ENCODE measurements around the gene AKAP7.

The AKAP7 gene

DNA sequence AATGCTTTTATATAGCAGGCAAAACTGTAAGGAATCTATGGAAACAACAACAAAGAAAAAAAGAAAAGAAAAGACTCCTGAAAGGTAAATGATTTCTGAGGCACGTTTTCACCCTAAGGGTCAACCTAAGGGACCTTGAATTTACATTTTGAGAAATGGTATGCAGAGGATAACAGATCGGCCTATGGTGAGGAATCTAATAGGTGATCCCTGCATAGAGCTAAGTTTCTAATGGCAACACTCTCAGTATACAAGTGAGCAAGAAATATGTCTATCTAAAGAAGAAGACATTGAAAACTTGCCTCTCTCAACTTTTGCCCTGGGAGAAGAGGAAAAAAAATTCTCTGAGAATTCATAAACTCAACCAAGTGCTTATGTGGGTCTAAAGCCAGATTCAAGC, 18.9 kb upstream of the AKAP7 start:
- H3K36me3 ChIP-seq (ENCODE audit: control insufficient read depth, insufficient read depth, low read length): no peaks in the 10 kb centered on the region
- H3K4me1 ChIP-seq (ENCODE audit: control insufficient read depth, insufficient read depth, low read length): no peaks in the 10 kb centered on the region
- no peak overlapping the region for H3K9ac ChIP-seq (ENCODE audit: low read length)
- no peak overlapping the region for H3K27ac ChIP-seq (ENCODE audit: low read depth, low read length)
- H3K27me3 ChIP-seq (ENCODE audit: control insufficient read depth, insufficient read depth, low read length): no peaks in the 10 kb centered on the region
- no peaks in the 10 kb centered on the region for H3K9me3 ChIP-seq (ENCODE audit: control insufficient read depth, insufficient read depth, low read depth, low read length)
- H3K4me3 ChIP-seq (ENCODE audit: low read depth, low read length): no peak overlapping the region

DNA sequence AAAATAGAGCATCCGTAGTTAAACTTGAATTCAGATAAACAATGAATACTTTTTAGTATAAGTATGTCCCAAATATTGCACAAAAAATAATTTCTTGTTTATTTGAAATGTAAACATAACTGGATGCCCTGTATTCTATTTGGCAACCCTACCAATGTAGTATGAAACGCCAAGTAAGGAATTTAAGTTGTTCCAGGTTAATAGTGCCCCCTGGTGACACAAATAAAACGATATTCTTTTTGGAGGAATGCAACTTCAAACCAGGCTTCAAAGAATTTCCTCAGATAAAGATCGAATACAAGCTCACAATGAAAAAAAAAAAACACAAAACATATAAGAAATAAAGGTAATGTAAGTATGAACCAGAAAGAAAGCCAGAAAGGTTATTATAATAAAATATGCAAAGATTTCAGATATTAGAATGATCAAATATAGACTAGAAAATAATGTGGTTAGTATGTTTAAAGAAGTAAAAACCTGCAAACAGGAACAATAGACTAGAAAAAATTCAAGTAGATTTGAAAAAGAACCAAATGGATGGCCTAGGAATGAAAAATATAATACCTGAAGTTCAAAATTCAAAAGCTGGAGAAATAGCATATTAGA, 18.4 kb upstream of the AKAP7 start:
- H3K4me3 ChIP-seq (ENCODE audit: low read depth, low read length): no peak overlapping the region
- H3K27me3 ChIP-seq (ENCODE audit: control insufficient read depth, insufficient read depth, low read length): no peaks in the 10 kb centered on the region
- no peaks in the 10 kb centered on the region for H3K4me1 ChIP-seq (ENCODE audit: control insufficient read depth, insufficient read depth, low read length)
- no peak overlapping the region for H3K9ac ChIP-seq (ENCODE audit: low read length)
- no peaks in the 10 kb centered on the region for H3K9me3 ChIP-seq (ENCODE audit: control insufficient read depth, insufficient read depth, low read depth, low read length)
- no peaks in the 10 kb centered on the region for H3K36me3 ChIP-seq (ENCODE audit: control insufficient read depth, insufficient read depth, low read length)
- H3K27ac ChIP-seq (ENCODE audit: low read depth, low read length): no peak overlapping the region

DNA sequence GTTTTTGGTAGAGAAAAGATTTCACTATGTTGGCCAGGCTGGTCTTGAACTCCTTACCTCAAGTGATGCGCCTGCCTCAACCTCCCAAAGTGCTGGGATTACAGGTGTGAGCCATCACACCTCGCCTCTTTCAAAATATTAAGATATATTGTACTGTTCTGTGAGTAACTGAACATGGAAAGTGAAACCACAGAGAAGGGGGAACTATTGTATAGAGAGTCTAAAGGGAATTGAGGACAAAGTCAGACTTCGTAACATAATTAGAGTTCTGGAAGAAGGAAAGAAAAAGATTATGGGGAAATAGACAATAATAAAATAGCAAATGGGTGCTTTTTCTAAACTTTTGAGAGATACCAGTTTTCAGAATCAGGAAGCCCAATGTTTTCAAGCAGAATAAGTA, 17.4 kb upstream of the AKAP7 start:
- H3K9ac ChIP-seq (ENCODE audit: low read length): no peak overlapping the region
- no peak overlapping the region for H3K4me3 ChIP-seq (ENCODE audit: low read depth, low read length)
- H3K27ac ChIP-seq (ENCODE audit: low read depth, low read length): no peak overlapping the region
- H3K36me3 ChIP-seq (ENCODE audit: control insufficient read depth, insufficient read depth, low read length): no peaks in the 10 kb centered on the region
- H3K9me3 ChIP-seq (ENCODE audit: control insufficient read depth, insufficient read depth, low read depth, low read length): no peaks in the 10 kb centered on the region
- no peaks in the 10 kb centered on the region for H3K27me3 ChIP-seq (ENCODE audit: control insufficient read depth, insufficient read depth, low read length)
- H3K4me1 ChIP-seq (ENCODE audit: control insufficient read depth, insufficient read depth, low read length): no peaks in the 10 kb centered on the region

DNA sequence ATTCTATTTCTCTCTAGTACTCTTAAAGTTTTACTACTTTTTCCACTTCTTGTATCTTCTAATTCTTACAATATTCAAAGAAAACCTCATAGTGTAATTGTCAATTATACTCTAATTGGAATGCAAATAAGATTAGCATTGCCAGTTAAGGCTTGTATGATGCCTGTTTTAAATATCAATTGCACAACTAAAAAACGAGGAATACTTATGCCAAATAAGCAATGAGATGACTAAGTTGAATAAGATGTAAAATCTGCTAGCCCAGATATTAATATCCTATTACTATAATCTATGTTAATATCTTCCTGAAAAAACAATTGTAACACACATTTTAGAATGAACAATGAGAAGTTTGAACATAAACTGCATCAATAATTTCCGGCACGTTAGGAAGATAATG, 13.3 kb upstream of the AKAP7 start:
- no peaks in the 10 kb centered on the region for H3K27me3 ChIP-seq (ENCODE audit: control insufficient read depth, insufficient read depth, low read length)
- no peak overlapping the region for H3K9ac ChIP-seq (ENCODE audit: low read length)
- H3K36me3 ChIP-seq (ENCODE audit: control insufficient read depth, insufficient read depth, low read length): no peaks in the 10 kb centered on the region
- no peaks in the 10 kb centered on the region for H3K4me1 ChIP-seq (ENCODE audit: control insufficient read depth, insufficient read depth, low read length)
- no peak overlapping the region for H3K4me3 ChIP-seq (ENCODE audit: low read depth, low read length)
- H3K27ac ChIP-seq (ENCODE audit: low read depth, low read length): no peak overlapping the region
- H3K9me3 ChIP-seq (ENCODE audit: control insufficient read depth, insufficient read depth, low read depth, low read length): no peaks in the 10 kb centered on the region

DNA sequence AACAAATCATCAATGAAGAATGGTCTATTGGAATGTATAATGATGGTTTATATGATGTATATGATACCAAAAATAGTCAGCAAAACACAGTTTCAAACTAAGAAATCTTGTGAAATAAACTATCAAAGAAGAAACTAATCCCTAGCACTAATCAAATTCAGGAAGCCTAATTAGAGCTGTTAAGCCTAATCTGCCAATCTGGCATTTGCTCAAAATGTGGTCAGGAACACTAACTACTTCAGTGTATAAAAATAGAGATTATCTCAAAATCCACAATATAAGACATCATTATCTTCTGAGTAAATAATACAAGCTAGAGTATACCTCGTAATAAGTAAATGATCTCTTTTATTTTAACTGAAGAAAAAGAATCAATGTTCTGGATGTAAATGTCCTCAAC, 12.8 kb upstream of the AKAP7 start:
- Histone ChIP-seq H3K4me3 (ENCODE audit: low read depth, low read length) (no peak overlapping the region), H3K27ac (ENCODE audit: low read depth, low read length) (no peak overlapping the region), H3K9ac (ENCODE audit: low read length) (no peak overlapping the region), H3K4me1 (ENCODE audit: control insufficient read depth, insufficient read depth, low read length) (no peaks in the 10 kb centered on the region), H3K36me3 (ENCODE audit: control insufficient read depth, insufficient read depth, low read length) (no peaks in the 10 kb centered on the region), H3K9me3 (ENCODE audit: control insufficient read depth, insufficient read depth, low read depth, low read length) (no peaks in the 10 kb centered on the region), H3K27me3 (ENCODE audit: control insufficient read depth, insufficient read depth, low read length) (no peaks in the 10 kb centered on the region)

DNA sequence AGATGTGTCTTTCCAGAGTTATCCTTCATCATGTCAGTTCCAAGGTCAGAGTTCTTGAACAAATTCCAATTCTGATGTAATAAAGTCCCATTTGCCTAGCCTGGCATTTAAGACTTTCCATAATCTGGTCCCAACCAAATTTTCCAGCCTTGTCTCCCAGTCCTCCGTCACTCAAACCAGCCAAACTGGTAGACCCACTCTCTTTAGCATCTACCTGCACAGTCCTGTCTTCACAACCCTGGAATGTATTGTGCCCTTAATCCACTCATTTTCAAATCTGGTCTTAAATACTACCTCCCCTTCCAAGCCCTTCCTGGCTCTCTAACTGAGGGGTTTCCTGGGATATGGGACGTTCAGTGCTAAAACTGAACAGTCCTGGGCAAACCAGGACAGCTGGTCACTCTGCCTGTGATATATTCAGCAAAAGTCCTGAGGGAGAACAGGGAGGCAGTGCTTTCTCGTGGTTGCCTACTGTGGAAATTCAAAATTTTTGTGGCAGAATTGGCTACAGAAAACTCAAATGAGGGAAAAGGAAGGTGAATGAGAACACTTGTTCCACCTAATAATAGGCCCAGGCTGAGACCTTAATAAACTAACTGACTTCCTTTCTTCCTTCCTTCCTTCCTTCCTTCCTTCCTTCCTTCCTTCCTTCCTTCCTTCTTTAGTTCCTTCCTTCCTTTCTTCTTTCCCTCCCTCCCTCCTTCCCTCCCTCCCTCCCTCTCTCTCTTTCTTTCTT, 10.8 kb upstream of the AKAP7 start:
- Histone ChIP-seq H3K4me1 (ENCODE audit: control insufficient read depth, insufficient read depth, low read length) (no peaks in the 10 kb centered on the region), H3K9ac (ENCODE audit: low read length) (no peak overlapping the region), H3K36me3 (ENCODE audit: control insufficient read depth, insufficient read depth, low read length) (no peaks in the 10 kb centered on the region), H3K27me3 (ENCODE audit: control insufficient read depth, insufficient read depth, low read length) (no peaks in the 10 kb centered on the region), H3K4me3 (ENCODE audit: low read depth, low read length) (no peak overlapping the region), H3K27ac (ENCODE audit: low read depth, low read length) (no peak overlapping the region), H3K9me3 (ENCODE audit: control insufficient read depth, insufficient read depth, low read depth, low read length) (no peaks in the 10 kb centered on the region)

DNA sequence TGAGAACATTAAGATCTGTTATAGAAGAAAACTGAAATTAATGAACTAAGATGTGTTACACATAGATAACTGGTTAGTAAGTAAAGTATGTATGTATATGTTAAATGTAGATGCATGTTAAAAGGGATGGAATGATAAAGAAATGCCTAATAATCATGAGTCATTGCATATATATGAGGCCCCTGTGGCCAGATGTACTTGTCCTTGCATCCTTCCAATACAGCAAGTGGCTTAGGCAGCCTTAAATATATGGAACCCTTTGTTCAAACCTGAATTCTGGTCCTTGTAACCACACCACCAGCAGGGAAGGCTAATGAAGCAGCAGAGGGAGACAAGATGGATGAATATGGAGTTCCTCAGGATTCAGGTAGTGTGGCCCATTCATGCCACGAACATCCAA, 9.8 kb upstream of the AKAP7 start:
- Histone ChIP-seq H3K27me3 (ENCODE audit: control insufficient read depth, insufficient read depth, low read length) (no peaks in the 10 kb centered on the region), H3K27ac (ENCODE audit: low read depth, low read length) (no peak overlapping the region), H3K9ac (ENCODE audit: low read length) (no peak overlapping the region)

DNA sequence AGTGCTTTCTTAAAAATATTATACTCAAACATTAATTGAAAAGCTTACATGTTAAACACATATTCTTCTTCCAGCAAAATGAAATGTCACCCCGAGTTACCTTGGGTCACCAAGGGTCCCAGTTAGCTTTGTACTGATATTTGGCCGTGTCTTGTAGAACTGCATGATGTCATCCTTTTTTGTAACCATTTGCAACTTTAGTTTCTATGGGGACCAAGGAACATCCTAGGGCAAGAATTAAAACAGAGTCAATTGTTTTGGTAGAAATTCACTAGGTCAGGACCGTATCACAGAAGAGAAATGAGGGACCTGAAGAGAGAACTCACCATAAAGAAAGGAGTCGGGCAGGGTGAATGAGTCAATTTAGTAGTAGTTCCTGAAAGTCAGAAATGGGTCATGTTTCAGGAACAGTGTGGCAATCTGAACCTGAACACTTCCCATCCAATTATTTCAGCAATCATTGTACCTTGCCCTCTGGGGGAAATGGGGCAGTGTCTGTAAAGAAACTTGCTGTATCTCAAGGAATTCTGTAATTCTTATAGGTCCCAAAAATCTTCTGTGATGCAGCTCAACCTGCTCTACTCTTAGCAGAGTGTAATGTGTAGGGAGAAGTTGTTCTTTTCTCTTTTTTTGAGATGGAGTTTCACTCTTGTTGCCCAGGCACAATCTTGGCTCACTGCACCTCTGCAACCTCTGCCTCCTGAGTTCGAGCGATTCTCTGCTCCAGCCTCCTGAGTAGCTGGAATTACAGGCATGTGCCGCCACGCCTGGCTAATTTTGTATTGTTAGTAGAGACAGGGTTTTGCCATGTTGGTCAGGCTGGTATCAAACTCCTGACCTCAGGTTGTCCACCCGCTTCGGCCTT, 5.3 kb upstream of the AKAP7 start:
- Histone ChIP-seq H3K9ac (ENCODE audit: low read length) (no peak overlapping the region), H3K4me1 (ENCODE audit: control insufficient read depth, insufficient read depth, low read length) (peaks cover 6% of the 10 kb centered on the region), H3K36me3 (ENCODE audit: control insufficient read depth, insufficient read depth, low read length) (no peaks in the 10 kb centered on the region), H3K27me3 (ENCODE audit: control insufficient read depth, insufficient read depth, low read length) (peaks cover 6% of the 10 kb centered on the region; the same call in 1 of the 2 replicates), H3K4me3 (ENCODE audit: low read depth, low read length) (no peak overlapping the region), H3K9me3 (ENCODE audit: control insufficient read depth, insufficient read depth, low read depth, low read length) (no peaks in the 10 kb centered on the region), H3K27ac (ENCODE audit: low read depth, low read length) (no peak overlapping the region)

More for the DNA sequence above, 9.8 kb upstream of the AKAP7 start:
- Histone ChIP-seq H3K4me1 (ENCODE audit: control insufficient read depth, insufficient read depth, low read length) (no peaks in the 10 kb centered on the region), H3K4me3 (ENCODE audit: low read depth, low read length) (no peak overlapping the region), H3K9me3 (ENCODE audit: control insufficient read depth, insufficient read depth, low read depth, low read length) (no peaks in the 10 kb centered on the region), H3K36me3 (ENCODE audit: control insufficient read depth, insufficient read depth, low read length) (no peaks in the 10 kb centered on the region)

DNA sequence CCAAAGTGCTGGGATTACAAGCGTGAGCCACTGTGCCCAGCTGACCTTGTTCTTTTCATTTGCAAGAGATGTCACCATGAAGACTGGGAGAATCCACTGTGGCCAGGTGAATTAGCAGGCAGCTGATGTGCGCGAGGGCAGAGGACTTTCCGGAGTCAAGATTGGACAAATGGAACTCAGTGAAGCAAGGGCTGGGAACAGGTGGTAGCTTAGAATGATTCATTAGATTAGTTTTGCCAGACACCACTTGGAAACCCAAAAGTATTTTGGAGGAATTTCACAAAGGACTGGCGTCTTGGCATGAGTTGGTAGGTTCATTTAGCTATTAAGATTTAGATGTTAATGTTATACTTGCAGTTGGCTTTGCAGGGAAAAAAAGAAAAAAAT, 4.7 kb upstream of the AKAP7 start:
- Histone ChIP-seq H3K9ac (ENCODE audit: low read length) (no peak overlapping the region), H3K4me1 (ENCODE audit: control insufficient read depth, insufficient read depth, low read length) (peaks cover 7% of the 10 kb centered on the region), H3K27ac (ENCODE audit: low read depth, low read length) (no peak overlapping the region), H3K36me3 (ENCODE audit: control insufficient read depth, insufficient read depth, low read length) (no peaks in the 10 kb centered on the region), H3K4me3 (ENCODE audit: low read depth, low read length) (no peak overlapping the region), H3K9me3 (ENCODE audit: control insufficient read depth, insufficient read depth, low read depth, low read length) (no peaks in the 10 kb centered on the region), H3K27me3 (ENCODE audit: control insufficient read depth, insufficient read depth, low read length) (peaks cover 6% of the 10 kb centered on the region; the same call in 1 of the 2 replicates)

DNA sequence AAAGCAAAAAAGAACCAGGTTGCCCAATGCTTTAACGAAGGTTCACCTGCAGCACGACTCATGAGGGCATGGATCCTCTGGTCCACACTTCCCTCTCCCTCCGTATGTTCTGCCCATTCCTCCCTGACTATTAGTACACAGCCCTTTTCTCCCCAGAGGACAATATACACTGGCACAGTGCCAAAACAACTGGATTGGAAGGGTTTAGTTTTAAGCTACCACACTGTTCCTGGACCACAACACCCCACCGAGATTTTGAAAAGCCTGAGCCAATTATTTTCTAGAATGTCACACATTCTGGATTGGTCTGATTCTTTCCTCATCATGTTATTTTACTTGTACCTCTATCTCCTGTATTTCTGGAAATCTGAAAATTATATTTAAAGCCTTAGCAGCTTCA, 2.9 kb upstream of the AKAP7 start:
- Histone ChIP-seq H3K36me3 (ENCODE audit: control insufficient read depth, insufficient read depth, low read length) (no peaks in the 10 kb centered on the region), H3K4me3 (ENCODE audit: low read depth, low read length) (no peak overlapping the region), H3K9me3 (ENCODE audit: control insufficient read depth, insufficient read depth, low read depth, low read length) (no peaks in the 10 kb centered on the region), H3K9ac (ENCODE audit: low read length) (no peak overlapping the region), H3K27ac (ENCODE audit: low read depth, low read length) (no peak overlapping the region), H3K4me1 (ENCODE audit: control insufficient read depth, insufficient read depth, low read length) (peaks cover 7% of the 10 kb centered on the region), H3K27me3 (ENCODE audit: control insufficient read depth, insufficient read depth, low read length) (peaks cover 6% of the 10 kb centered on the region; the same call in 1 of the 2 replicates)

All from HUES6 (cell line).